ENCODE measurements around the gene CCDC24. TPM values are rescaled to one million over a fixed set of nuclear protein-coding genes. Genes with fewer than 3 reads are reported as not detected.

The CCDC24 gene
- total RNA-seq, 1 experiment from 2014 or later = 11.8 TPM

GRCh38 chr1:44012941-44013609, 21.7 kb downstream of the CCDC24 start:
- no peak for DNase-seq
- Histone ChIP-seq H3K27ac (ENCODE audit: insufficient read length, low read depth, low read length) (no peak overlapping the region), H3T11ph (ENCODE audit: low read length) (no peak overlapping the region), H2BK5ac (ENCODE audit: insufficient read length, low read length) (no peak overlapping the region), H3K56ac (ENCODE audit: insufficient read length, low read depth, low read length) (no peak overlapping the region), H3K9me3 (ENCODE audit: control insufficient read depth, low read depth, low read length) (no peaks in the 10 kb centered on the region), H3K27me3 (ENCODE audit: insufficient read depth, low read length) (no peaks in the 10 kb centered on the region), H3K79me1 (ENCODE audit: insufficient read depth, low read depth, low read length, poor library complexity, severe bottlenecking) (no peaks in the 10 kb centered on the region), H3K4me1 (ENCODE audit: insufficient read depth, low read length) (peaks cover 3% of the 10 kb centered on the region; the same call in 1 of the 2 replicates), H2BK20ac (ENCODE audit: low read depth, low read length, poor library complexity, severe bottlenecking) (no peak overlapping the region), H3K9ac (ENCODE audit: extremely low read depth, insufficient read length, low read length) (no peak overlapping the region), H4K20me1 (ENCODE audit: control insufficient read depth, insufficient read depth, insufficient read length) (no peaks in the 10 kb centered on the region), H2BK15ac (ENCODE audit: low read depth, low read length) (no peak overlapping the region), H4K91ac (ENCODE audit: insufficient read length, low read depth, low read length) (no peak overlapping the region), H2AK5ac (ENCODE audit: insufficient read length, low read length) (no peak overlapping the region), H2BK120ac (ENCODE audit: low read depth, low read length, poor library complexity, severe bottlenecking) (no peak overlapping the region), H2BK12ac (ENCODE audit: insufficient read length, low read depth, low read length) (no peak overlapping the region), H4K8ac (replicated peaks; ENCODE audit: insufficient read length, low read depth, low read length) (no peak overlapping the region), H3K14ac (ENCODE audit: insufficient read depth, low read length) (no peak overlapping the region; the same call in 1 of the 2 replicates), H4K5ac (ENCODE audit: insufficient read length, low read depth, low read length) (no peak overlapping the region), H3K23me2 (ENCODE audit: insufficient read length, low read depth, low read length, poor library complexity, severe bottlenecking) (no peaks in the 10 kb centered on the region), H3K79me2 (ENCODE audit: insufficient read depth, low read length) (no peaks in the 10 kb centered on the region), H3K4me2 (ENCODE audit: insufficient read depth, insufficient read length, low read length) (no peak overlapping the region), H3K18ac (ENCODE audit: insufficient read length, low read depth, low read length) (no peak overlapping the region), H3K4ac (ENCODE audit: low read depth, low read length) (no peak overlapping the region), H2AFZ (ENCODE audit: low read length) (no peak overlapping the region), H3K23ac (ENCODE audit: insufficient read length, low read depth, low read length) (no peak overlapping the region)
- no CpG with 5 or more reads among the region's 13 CpGs for WGBS (ENCODE audit: extremely low coverage, insufficient read length, low lambda C conversion rate)
- TF ChIP-seq CTCF (conservative IDR thresholded peaks at IDR 0.05) = no peak
- peaks cover 7 to 16% (median 9%) of the 10 kb centered on the region in 3 experiments; a peak in 6 of 7 replicates for H3K36me3 Mint-ChIP-seq (ENCODE audit: insufficient read depth in 1 of 3, low read depth in 3 of 3)
- H3K27me3 Mint-ChIP-seq (ENCODE audit: low read depth) = no peaks in the 10 kb centered on the region
- H3K4me3 Mint-ChIP-seq = no peak overlapping the region
- H3K4me1 Mint-ChIP-seq = peaks cover 15 to 31% of the 10 kb centered on the region in 2 experiments
- no peak overlapping the region for H3K27ac Mint-ChIP-seq
- H3K9me3 Mint-ChIP-seq = no peaks in the 10 kb centered on the region

Data from H9 (cell line).